Stimulated activated CD8-positive, alpha-beta memory T cell treated with anti-CD3 and anti-CD28 coated beads, Interleukin-7, amount 100 ng/mL, for 48 hours (primary cell): ENCODE data around the gene CCL18.
"Not testable (repeated sequence)": the region's sequence is repeated elsewhere in the genome, so short reads cannot be mapped to it uniquely, and the experiment has no call there.

Experiments used
- DNase-seq, 2 donors: peaks; one replicate each; pipeline ENCODE4 v3.0.0-alpha.2; 2020; ENCODE audit warnings: low read depth in 1 of 2; ENCODE audit errors: extremely low read depth in 1 of 2

The CCL18 gene

DNA sequence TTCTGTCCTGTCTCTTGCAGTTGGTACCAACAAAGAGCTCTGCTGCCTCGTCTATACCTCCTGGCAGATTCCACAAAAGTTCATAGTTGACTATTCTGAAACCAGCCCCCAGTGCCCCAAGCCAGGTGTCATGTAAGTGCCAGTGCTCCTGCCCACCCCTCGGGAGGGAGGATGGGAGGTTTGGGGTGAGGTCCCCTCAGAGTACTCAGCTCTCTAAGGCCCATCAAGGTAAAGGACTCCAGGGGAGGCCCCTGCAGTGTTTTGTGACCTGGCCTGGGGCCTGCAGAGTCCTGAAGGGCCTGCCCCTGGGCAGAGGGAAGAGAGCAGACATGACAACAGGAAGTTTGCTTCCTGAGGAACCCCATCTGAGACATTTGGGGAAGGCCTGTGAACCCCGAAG, 6.4 kb downstream of the CCL18 start:
- DNase-seq: no peak

DNA sequence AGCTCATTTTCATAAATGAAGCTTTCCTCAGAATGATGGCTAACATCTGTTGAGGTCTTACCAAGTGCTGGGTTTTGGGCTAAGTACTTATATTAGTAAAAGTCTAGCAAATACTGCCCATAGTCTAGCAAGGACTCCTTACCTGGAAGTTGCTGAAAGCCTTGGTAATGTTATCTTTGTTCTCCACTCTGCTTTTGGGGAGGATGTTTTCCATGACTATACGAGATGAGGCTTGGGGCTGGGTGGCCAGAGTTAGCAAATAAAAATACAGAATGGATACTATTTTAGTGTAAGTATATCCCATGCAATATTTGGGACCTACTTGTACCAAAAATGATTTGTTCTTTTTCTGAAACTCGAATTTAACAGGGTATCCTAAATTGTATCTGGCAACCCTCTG, 7.7 kb downstream of the CCL18 start:
- no peak for DNase-seq

DNA sequence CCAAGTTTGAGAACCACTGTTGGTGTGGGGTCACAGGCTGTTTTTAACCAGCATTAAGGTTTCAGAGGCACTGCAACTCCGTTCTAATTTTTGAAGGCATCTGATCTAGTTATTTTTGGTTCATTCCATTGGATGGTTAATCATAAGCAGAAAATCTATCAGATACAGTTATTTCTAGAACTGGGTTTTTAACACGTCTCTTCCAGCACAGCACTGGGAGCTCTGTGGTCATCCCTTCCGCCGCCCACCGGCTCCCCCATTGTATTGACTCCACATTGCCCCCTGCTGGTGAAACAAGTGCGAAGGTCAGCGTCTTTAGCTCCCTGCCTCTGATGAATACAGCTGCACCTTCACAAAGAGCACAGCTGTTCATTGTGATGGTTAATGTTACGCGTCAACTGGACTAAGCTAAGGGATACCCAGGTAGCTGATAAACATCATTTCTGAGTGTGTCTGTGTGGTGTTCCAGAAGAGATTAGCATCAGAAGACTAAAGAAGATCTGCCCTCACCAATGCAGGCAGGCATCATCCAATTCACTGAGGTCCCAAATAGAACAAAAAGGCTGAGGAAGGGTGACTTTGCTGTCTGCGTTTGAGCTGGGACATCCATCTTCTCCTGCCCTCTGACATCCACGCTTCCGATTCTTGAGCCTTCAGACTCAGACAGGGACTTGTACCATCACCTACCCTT, 8.5 kb downstream of the CCL18 start:
- DNase-seq: peak in 1 of 2 donors; percentile 74

DNA sequence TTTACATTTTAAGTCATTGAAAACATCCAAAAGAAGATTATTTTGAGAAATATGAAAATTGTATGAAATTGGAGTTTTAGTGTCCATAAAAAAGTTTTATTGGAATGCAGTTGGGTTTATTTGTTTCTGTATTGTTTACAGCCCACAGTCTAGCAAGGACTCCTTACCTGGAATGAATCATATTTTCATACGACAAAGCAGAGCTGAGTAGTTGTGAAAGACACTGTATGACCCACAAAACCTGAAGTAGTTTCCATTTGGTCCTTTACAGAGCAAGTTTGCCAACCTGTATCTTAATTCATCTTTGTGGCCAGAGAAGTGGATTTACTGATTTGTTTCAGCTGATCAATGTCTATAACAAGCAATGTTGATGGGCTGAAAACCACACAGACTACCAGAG, 10.3 kb downstream of the CCL18 start:
- DNase-seq: no peak

DNA sequence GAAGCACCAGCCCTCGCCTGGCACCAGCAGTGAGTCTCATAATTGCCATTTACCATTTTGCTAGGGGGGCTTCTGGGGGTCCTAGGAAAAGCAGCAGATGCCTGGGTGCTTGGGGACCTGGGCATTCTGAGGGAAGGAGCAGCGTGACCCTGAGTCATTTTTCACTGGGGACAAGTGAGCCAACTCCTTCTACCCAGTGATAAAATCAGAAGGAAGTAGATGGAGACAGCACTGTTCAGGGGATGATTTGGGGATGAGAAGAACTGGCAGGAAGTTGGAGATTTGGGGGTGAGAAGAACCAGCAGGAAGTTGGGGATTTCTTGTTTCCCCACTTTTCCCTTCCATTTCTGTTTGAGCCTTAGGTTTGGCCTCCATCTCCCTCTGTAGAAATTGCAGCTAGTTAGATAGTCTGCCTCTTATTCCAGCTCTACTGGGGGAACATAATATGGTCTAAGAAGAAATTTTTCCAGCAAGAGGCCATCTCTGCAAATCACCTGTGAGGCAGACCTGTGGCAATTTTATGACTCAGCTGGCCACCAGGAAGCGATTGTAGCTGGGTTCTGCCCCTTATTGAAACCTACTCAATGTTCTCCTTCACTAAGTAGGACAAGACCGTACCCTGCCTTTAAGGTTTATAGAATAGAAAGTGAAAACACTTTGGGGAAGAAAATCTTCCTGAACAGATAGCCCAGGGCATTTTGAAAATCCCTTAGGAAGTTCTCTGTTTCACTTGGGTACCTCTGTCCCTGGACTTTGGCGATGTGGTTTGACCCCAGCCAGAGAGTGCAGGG, 17.8 kb downstream of the CCL18 start:
- DNase-seq: not testable (repeated sequence)

DNA sequence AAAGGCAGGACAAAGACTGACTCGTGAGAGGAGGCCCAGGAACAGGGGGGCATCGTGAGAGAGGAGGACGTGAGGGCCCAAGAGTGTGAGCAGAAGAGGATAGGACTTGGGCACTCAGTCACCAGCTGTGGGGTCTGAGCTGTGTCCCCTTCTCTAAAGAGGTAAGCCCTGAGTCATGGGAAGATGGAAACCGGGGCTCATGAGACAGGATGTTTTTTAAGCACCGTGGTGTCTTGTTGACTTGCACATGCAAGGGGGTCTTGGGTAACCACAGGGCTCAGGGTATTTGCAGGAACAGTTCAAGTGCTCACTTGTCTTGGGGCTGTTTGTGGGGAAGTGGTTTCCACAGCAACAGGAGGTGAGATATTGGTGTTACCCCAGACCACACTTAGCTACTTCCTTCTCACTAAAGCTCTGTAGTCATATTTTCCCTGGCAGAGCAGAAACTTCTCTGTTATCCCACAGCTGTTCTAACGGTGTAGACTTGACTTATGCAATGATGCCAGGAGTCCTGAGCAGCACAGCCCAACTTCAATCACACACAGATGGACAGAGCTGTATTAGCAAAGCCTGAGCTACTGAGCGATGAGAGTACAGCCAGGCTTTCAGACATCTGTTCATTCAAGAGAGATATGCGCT, 18.5 kb downstream of the CCL18 start:
- DNase-seq: peak; percentile 50 to 70

DNA sequence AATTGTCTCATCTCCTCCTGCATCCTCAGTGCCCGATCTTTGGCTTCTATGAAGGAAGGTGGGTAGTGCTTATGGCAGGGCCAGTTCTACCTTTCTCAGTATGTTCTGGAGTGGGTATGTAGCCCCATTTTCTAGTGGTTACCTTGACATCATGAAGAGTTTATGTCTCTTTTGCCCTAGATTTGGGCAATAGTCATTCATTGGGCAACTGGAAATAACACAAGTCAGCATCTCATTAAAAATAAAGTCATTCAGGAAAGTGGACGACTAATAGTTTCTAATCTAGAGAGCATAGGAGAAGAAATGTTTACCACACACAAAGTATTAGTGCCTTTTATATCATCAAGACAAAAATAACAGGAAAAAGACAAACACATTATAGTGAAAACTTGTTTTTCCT, 19.6 kb downstream of the CCL18 start:
- DNase-seq: not testable (repeated sequence)

DNA sequence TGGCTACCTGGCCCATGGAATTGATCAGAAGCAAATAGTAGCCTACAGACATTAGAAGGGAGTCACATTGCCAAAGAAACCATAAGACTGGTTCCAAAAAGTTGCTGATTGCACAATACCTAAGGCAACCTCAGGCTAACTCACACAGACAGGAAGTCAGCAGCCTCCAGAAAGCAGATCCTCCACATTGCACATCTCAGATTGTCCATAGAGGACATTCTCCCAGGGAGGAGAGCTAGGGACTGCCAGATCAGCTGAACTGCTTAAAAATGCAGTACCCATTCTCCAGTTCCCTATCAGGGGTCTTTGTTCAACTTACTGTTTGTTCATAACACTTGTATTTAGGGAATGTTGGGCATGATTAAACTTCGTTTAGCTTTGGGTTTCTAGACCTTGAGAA, 21.7 kb downstream of the CCL18 start:
- no peak for DNase-seq

DNA sequence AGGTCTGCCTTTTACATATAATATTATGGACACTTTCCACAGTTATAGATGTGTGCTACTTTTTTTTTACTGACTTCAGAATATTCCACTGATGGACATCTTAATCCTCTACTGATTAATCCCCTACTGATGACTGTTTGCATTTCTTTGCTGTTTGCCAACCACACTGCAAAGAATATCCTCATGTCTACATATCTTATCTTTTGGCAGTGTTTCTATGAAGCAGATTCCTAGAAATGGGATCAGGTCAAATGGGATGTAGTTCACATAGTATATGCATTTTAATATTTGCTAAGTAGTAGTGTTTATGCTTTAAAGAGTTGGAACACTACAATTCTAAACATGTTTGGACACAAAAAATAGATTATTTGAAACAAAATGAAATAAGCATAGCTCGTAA, 22.7 kb downstream of the CCL18 start:
- DNase-seq: no peak

DNA sequence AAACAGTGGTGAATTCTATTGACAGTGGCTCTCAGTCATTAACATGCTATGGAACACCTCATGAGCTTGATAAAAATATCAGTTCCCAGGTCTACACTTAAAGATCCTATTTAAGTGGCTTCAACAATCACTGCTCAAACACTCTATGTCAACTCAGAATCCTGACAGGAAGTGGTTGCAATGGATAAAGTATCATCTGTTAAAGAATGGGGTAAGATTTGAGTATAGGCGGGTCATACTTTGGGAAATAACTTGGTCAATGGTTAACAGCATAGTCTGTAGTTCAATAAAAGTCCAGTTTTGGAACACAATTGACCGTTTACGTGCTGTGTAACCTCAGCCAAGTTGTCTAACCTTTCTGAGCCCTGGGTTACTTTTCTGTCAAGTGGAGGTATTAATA, 23.4 kb downstream of the CCL18 start:
- DNase-seq: not testable (repeated sequence)

DNA sequence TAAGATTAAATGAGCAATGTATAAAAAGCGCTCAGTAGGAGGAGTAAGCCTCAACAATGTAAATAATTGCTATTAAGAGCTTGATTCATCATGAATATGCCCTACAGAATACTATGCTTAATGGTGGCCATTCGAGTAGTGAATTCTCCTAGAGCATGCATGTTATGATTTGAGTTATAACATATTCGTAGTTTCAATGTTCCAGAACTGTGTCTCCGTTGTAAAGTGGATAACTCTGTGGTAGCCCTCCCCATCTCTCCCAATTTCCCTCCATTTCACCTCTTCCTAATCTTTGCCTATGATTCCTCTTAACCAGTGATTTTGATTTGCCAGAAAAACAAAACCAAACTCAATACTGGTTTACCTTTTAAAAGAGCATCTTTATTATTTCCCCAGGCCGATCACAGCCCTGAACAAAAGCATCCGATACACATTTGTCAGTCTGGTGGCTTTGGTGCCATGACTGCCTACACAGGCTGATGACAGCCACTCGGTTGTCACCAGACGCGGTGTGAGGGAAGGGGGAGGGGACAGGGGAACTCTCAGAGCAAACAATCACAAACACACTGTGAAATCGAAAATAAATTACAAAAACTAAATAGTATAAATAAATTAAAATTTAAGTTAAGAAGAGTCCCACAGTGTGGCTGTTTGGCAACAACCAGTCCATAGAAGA, 24.0 kb downstream of the CCL18 start:
- not testable (repeated sequence) for DNase-seq

DNA sequence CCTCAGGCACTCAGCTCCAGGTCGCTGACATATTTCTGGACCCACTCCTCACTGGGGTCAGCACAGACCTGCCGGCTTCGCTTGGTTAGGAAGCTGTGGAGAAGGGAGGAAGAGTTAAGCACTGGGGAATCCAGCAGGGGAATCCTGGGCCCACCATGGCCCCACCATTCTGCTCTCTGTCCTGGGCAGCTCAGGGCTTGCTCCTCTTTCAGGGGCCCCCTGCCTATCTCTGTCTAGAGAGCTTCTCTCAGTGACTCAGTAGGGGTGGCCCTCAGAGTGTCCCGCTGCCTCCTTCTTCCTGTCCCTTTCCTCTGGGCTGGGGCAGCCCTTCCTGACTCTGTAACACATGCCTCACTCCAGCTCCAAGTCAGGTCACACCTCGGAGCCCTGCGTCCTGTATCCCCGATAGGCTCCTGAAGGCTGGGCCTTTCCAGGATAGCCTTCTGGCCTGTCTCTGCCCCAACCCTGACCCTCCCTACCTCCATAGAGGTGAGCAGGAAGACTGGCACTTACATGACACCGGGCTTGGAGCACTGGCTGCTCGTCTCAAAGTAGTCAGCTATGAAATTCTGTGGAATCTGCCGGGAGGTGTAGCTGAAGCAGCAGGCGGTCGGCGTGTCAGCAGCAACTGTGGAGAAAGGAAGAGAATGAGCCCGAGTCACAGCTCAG, 24.7 kb downstream of the CCL18 start:
- DNase-seq: no peak

DNA sequence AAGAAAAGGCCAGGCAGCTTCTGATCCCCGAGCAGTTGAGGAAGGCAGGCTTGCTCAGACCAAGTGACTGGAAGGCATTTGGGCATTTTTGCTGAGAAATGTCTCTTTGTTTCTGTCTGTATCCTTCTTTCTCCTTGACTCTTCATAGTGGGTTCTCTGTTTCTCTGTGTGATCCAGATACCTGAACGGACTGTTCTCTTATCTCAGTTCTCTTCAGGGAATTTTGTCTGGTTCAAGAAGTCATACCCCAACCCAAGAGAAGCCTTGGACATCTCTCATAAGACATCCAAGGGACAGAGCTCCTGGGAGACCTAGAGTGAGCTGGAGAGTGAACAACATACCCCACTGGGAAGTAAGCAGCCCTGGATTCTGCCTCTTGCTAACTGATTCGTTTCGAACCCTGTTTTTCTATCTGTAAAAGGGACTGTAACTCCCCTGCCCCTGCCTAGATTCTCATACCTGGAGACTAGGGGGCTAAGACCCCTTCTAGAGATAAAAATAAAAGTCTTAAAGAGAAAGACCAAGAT, 25.3 kb downstream of the CCL18 start:
- DNase-seq: no peak

DNA sequence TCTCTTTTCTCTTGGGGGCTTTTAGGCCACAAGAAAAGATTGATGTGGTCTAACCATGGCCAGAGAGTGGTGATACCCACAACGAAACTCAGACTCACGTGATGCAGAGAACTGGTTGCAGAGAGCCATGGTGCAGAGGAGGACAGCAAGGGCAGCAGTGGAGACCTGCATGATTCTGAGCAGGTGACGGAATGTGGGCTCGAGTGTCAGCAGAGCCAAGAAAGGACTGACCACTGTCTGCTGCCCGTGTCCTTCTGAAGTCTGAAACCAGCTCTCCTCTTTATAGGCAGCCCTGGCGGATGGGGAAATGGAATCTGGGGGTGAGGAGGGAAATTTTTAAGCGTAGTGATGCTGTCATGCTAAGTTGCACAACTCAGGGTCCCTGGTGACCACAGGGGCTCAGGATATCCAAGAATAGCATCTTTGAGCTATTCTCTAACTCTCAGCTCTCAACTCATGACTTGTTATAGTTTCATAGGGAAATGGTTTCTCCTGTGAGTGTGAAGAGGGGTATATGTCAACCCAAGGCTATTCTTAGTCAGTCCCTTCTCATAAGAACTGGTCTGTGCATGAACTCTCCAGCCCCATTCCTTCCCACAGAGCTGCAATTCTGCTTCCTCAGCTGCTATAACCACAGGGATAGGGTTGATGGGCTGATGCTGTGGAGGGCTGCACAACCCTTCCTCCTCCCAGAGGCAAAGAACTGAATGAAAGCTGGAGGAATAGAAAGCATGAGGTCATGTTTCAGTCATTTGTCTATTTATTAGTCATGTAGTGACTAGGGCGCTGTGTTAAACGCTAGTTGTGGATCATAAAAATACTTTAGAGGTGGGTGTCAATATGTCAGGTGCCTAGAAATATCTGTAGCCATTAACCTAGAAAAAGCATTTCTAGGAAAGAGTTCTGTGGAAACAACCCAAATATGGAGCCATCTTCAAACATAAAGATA, 26.1 kb downstream of the CCL18 start, which contains the start of gene CCL3:
Gene CCL3, minus strand, starts transcription at position 256 of the 949 bp plus-strand sequence. Its CDS starts 85 bp downstream, at position 171.
- DNase-seq: peak; percentile 50 to 70

DNA sequence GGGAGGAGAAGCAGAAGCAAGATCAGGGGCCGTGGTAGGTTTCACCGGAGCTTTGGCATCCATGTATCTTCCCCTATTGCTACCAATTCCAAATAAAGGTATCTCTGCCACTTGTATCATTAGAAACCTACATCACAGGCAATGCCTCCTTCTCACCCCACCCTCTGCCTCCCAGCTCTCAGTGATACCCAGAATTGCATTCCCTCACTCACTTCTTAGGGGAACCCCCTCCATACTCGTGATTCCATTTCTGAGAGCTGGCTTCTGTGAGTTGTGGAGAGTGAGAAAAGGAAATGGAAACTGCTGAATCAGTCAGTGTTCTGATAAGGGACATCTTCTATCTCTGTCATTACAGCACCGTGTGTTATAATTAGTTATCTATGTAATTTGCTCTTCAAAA, 28.2 kb downstream of the CCL18 start:
- DNase-seq: peak in 1 of 2 donors; percentile 52

DNA sequence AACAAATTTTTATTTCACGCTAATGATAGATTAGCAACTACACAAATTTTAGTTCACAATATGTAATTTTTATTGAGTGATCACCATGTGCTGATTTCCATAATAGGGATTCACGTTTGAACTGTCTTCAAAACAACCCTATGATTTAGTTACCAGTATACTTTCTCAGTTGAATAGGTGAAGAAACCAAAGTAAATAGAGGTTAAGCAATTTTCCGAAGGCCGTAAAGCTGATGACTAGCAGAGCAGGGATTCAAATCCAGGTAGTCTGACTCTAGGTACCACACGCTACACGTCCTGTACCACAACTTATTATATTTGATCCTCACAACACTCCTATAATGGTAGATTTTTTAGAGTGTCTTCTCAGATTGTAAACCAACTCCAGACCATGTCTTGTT, 28.6 kb downstream of the CCL18 start:
- not testable (repeated sequence) for DNase-seq

DNA sequence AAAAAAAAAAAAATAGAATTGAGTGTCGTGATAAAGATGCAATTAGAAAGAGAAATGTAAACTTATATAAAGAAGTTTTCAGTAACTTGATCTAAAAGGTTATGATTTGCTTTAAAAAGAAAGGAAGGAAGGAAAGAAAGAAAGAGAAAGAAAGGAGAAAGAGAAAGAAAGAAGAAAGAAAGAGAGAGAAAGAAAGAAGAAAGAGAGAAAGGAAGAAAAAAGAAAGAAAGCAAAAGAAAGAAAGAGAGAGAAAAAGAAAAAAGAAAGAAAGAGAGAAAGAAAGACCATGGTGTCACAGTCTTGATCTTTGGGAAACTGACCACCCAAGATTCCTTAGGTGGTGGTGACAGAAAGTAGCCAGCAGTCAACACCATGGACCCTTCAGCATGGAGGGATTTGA, 30.2 kb downstream of the CCL18 start:
- no peak for DNase-seq

DNA sequence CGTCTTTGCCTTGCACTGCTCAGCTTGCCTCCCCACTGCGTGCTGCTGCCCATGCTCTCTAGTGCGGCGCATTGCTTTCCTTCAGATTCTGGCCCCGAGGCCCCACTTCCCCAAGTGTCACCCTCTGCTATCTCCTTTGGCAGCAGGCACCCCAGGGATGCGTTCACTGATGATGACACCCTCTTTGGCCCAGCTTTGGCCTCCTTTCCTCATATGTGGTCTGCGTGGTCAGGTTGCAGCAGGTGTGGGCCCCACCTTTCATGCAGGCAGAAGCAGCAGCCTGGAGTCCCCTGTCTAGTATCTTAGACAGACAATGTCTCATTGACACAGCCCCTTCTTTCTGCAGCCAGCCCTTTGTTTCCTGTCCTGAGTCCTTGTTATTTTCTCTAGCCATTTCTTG, 30.7 kb downstream of the CCL18 start:
- no peak for DNase-seq

DNA sequence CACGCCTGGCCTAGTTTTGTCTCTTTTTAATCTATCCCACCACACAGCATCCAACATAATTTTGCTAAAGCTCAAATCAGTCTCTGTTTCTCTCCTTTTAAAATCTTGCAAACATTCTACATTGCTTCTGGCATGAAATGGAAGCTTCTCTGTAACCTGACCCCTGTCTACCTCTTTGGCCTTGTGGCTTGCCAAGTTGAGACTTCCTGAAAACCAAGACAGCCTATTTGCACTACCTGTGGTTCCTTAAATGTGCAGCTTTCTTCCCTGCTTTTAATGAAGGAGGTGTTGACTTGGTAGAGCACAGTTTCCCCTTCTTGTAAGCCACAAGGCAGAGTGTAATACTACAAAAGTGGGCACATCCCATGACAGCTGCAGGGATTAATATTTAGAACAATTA, 31.9 kb downstream of the CCL18 start:
- DNase-seq: no peak
